ENCODE measurements around the gene GNAS-AS1. TPM values are rescaled to one million over a fixed set of nuclear protein-coding genes. Genes with fewer than 3 reads are reported as not detected.
A peak's percentile ranks its signal among the peaks of the same experiment; 100 is the strongest.

GNAS-AS1 gene
- total and polyA plus RNA-seq, 2 experiments from 2014 or later, result 12.3 to 15.0 TPM

DNA sequence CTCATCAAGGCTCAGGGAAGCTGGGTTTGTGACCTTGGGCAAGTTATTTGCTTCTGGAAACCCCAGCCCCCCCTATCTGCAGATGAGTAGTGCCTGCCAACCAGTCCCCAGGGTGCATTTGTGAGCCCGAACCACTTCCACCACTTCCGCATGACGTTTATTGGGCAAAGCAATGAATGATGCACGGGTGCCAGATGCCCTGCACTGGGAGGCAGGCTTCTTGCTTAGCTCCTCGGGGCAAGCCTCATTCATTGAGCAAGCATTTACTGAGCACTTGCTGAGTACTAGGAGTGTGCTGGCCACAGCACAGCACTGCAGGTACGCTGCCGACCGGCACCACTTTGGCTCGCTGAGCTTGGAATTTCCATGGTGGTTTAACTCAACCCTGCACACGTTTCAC is 60.2 kb downstream of the GNAS-AS1 start:
- H3K27me3 Mint-ChIP-seq (ENCODE audit: insufficient read depth, low read depth, poor library complexity), result peaks cover 19% of the 10 kb centered on the region
- Histone ChIP-seq H3K79me2 (replicated peaks; ENCODE audit: insufficient read depth) (no peaks in the 10 kb centered on the region), H3F3A (replicated peaks; ENCODE audit: low read depth) (no peaks in the 10 kb centered on the region), H2AFZ (no peak overlapping the region; the same call in 1 of the 2 replicates), H3K4me1 (ENCODE audit: insufficient read depth) (no peaks in the 10 kb centered on the region), H3K4me2 (no peak overlapping the region), H4K20me1 (replicated peaks; ENCODE audit: insufficient read depth) (no peaks in the 10 kb centered on the region), H3K27ac (ENCODE audit: low read depth) (no peak overlapping the region), H3K4me3 (no peak overlapping the region), H3K27me3 (ENCODE audit: insufficient read depth) (no peaks in the 10 kb centered on the region), H3K36me3 (ENCODE audit: insufficient read depth) (no peaks in the 10 kb centered on the region), H3K9me2 (ENCODE audit: insufficient read depth) (0 out of 2 replicates have a peak, but pooled peaks cover 8% of the 10 kb centered on the region)
- TF ChIP-seq POLR2AphosphoS5 (IDR thresholded peaks at IDR 0.05; ENCODE audit: low read depth) (no peak), EZH2 (IDR thresholded peaks at IDR 0.05; ENCODE audit: low read depth, unreplicated experiment) (no peak), ZNF331 (CRISPR knock-in tag; IDR thresholded peaks at IDR 0.05; ENCODE audit: low read depth) (no peak), CREB1 (CRISPR knock-in tag; IDR thresholded peaks at IDR 0.05; ENCODE audit: low read depth) (no peak)
- TF ChIP-seq, protein P1, sequence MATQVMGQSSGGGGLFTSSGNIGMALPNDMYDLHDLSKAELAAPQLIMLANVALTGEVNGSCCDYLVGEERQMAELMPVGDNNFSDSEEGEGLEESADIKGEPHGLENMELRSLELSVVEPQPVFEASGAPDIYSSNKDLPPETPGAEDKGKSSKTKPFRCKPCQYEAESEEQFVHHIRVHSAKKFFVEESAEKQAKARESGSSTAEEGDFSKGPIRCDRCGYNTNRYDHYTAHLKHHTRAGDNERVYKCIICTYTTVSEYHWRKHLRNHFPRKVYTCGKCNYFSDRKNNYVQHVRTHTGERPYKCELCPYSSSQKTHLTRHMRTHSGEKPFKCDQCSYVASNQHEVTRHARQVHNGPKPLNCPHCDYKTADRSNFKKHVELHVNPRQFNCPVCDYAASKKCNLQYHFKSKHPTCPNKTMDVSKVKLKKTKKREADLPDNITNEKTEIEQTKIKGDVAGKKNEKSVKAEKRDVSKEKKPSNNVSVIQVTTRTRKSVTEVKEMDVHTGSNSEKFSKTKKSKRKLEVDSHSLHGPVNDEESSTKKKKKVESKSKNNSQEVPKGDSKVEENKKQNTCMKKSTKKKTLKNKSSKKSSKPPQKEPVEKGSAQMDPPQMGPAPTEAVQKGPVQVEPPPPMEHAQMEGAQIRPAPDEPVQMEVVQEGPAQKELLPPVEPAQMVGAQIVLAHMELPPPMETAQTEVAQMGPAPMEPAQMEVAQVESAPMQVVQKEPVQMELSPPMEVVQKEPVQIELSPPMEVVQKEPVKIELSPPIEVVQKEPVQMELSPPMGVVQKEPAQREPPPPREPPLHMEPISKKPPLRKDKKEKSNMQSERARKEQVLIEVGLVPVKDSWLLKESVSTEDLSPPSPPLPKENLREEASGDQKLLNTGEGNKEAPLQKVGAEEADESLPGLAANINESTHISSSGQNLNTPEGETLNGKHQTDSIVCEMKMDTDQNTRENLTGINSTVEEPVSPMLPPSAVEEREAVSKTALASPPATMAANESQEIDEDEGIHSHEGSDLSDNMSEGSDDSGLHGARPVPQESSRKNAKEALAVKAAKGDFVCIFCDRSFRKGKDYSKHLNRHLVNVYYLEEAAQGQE (IDR thresholded peaks at IDR 0.05; ENCODE audit: unreplicated experiment), result no peak
- TF ChIP-seq, protein P2, sequence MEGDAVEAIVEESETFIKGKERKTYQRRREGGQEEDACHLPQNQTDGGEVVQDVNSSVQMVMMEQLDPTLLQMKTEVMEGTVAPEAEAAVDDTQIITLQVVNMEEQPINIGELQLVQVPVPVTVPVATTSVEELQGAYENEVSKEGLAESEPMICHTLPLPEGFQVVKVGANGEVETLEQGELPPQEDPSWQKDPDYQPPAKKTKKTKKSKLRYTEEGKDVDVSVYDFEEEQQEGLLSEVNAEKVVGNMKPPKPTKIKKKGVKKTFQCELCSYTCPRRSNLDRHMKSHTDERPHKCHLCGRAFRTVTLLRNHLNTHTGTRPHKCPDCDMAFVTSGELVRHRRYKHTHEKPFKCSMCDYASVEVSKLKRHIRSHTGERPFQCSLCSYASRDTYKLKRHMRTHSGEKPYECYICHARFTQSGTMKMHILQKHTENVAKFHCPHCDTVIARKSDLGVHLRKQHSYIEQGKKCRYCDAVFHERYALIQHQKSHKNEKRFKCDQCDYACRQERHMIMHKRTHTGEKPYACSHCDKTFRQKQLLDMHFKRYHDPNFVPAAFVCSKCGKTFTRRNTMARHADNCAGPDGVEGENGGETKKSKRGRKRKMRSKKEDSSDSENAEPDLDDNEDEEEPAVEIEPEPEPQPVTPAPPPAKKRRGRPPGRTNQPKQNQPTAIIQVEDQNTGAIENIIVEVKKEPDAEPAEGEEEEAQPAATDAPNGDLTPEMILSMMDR (conservative IDR thresholded peaks at IDR 0.05; ENCODE audit: low read depth in 2 of 2), result no peak
- no peak for DNase-seq (ENCODE audit: low spot score)
- H3K9me3 Mint-ChIP-seq, result no peaks in the 10 kb centered on the region
- no peak; the same call in 2 of the 3 replicates for ATAC-seq
- H3K4me3 Mint-ChIP-seq, result no peak overlapping the region
- H3K4me1 Mint-ChIP-seq, result peaks cover 17% of the 10 kb centered on the region
- H3K36me3 Mint-ChIP-seq (ENCODE audit: low read depth), result no peaks in the 10 kb centered on the region
- no peak overlapping the region for H3K27ac Mint-ChIP-seq

DNA sequence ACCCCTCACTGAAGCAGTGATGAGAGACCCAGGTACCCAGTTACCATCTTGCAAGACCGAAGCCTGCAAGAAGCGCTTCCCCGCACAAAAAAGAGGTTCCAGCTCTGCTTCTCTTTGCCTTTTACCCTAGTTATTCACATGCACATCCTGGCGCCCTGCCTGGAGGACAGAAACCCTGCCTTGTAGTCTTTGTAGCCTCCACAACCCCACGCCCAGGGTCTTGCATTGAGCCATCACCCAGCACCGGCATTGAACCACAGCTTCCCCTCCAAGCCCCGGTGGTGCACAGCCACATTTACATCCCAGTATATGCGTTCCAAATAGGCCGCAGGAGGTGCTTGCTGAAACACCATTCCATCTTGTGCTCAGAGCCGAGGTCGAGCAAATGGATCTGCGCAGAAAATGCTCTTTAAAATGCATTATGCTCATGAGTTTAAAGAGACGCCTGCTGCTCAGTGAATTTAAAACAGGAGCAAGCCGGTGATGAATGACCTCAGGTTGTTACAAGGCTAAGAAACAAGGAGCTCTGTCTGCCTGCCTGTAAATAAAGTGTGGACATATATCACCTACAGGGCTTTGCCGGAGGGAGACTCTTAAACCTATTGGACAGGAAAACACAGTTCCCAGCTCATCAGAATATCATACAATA is 61.7 kb downstream of the GNAS-AS1 start:
- Histone ChIP-seq H3K27ac (ENCODE audit: low read depth) (no peak overlapping the region), H3K4me3 (no peak overlapping the region)
- H3K4me1 Mint-ChIP-seq, result peaks cover 22% of the 10 kb centered on the region
- TF ChIP-seq, protein P3, sequence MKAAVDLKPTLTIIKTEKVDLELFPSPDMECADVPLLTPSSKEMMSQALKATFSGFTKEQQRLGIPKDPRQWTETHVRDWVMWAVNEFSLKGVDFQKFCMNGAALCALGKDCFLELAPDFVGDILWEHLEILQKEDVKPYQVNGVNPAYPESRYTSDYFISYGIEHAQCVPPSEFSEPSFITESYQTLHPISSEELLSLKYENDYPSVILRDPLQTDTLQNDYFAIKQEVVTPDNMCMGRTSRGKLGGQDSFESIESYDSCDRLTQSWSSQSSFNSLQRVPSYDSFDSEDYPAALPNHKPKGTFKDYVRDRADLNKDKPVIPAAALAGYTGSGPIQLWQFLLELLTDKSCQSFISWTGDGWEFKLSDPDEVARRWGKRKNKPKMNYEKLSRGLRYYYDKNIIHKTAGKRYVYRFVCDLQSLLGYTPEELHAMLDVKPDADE (IDR thresholded peaks at IDR 0.05), result no peak
- TF ChIP-seq, protein P2 (conservative IDR thresholded peaks at IDR 0.05; ENCODE audit: low read depth in 2 of 2), result no peak
- TF ChIP-seq ZNF331 (CRISPR knock-in tag; IDR thresholded peaks at IDR 0.05; ENCODE audit: low read depth), result no peak
- TF ChIP-seq CREB1 (CRISPR knock-in tag; IDR thresholded peaks at IDR 0.05; ENCODE audit: low read depth), result no peak
- TF ChIP-seq STAT1 (IDR thresholded peaks at IDR 0.05; ENCODE audit: unreplicated experiment), result no peak
- TF ChIP-seq, protein P1 (IDR thresholded peaks at IDR 0.05; ENCODE audit: unreplicated experiment), result no peak
- no peak for TF ChIP-seq JUNB (IDR thresholded peaks at IDR 0.05; ENCODE audit: unreplicated experiment)
- no peak for TF ChIP-seq EZH2phosphoT487 (IDR thresholded peaks at IDR 0.05; ENCODE audit: unreplicated experiment)

More for the DNA sequence above, 61.7 kb downstream of the GNAS-AS1 start:
- Histone ChIP-seq H3K36me3 (ENCODE audit: insufficient read depth) (no peaks in the 10 kb centered on the region), H3F3A (replicated peaks; ENCODE audit: low read depth) (no peaks in the 10 kb centered on the region), H3K4me1 (ENCODE audit: insufficient read depth) (no peaks in the 10 kb centered on the region), H3K27me3 (ENCODE audit: insufficient read depth) (no peaks in the 10 kb centered on the region), H3K9me2 (ENCODE audit: insufficient read depth) (0 out of 2 replicates have a peak, but pooled peaks cover 12% of the 10 kb centered on the region), H3K79me2 (replicated peaks; ENCODE audit: insufficient read depth) (no peaks in the 10 kb centered on the region), H2AFZ (peak overlapping the region; percentile 76; the same call in 1 of the 2 replicates), H4K20me1 (replicated peaks; ENCODE audit: insufficient read depth) (no peaks in the 10 kb centered on the region), H3K4me2 (no peak overlapping the region)
- Mint-ChIP-seq H3K4me3 (no peak overlapping the region; the same call in 2 of the 3 replicates), H3K9me3 (no peaks in the 10 kb centered on the region), H3K27me3 (ENCODE audit: insufficient read depth, low read depth, poor library complexity) (peaks cover 13% of the 10 kb centered on the region), H3K27ac (no peak overlapping the region), H3K36me3 (ENCODE audit: low read depth) (no peaks in the 10 kb centered on the region)
- no peak for DNase-seq (ENCODE audit: low spot score)
- no peak for ATAC-seq
